ENCODE data around the gene PROSER2. TPM values are rescaled to one million over a fixed set of nuclear protein-coding genes. Genes with fewer than 3 reads are reported as not detected.

PROSER2 gene
- polyA plus RNA-seq, 1 donor (not counting 4 experiments of a cell fraction or from before 2014, with no cell fraction given), result 10.2 TPM

DNA sequence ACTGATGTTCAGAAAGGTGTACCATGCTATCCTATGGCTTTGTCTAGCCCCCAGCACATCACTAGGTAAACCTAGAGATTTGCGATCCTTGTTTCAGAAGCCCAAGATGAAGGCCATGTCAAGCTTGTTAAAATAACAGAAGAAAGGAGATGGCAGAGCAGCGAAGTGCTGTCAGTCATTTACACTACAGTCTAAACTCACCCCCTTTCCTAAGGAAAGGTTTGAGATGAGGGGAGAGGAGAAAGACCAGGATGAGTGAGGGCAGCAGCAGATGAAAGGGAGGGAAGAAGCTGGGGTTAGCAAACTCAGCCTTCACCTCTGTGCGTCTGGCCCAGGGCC lies 74.8 kb downstream of the PROSER2 start:
- FAIRE-seq, result no peak
- H3K4me1 ChIP-seq (ENCODE audit: control insufficient read depth, extremely low read depth, insufficient read depth, low read length), result peaks cover 16% of the 10 kb centered on the region
- peak overlapping the region; percentile 38 for H3K27ac ChIP-seq (ENCODE audit: control insufficient read depth, insufficient read depth, low read length)
- TF ChIP-seq EZH2 (IDR thresholded peaks at IDR 0.05; ENCODE audit: low read length), result no peak
- TF ChIP-seq, protein P1, sequence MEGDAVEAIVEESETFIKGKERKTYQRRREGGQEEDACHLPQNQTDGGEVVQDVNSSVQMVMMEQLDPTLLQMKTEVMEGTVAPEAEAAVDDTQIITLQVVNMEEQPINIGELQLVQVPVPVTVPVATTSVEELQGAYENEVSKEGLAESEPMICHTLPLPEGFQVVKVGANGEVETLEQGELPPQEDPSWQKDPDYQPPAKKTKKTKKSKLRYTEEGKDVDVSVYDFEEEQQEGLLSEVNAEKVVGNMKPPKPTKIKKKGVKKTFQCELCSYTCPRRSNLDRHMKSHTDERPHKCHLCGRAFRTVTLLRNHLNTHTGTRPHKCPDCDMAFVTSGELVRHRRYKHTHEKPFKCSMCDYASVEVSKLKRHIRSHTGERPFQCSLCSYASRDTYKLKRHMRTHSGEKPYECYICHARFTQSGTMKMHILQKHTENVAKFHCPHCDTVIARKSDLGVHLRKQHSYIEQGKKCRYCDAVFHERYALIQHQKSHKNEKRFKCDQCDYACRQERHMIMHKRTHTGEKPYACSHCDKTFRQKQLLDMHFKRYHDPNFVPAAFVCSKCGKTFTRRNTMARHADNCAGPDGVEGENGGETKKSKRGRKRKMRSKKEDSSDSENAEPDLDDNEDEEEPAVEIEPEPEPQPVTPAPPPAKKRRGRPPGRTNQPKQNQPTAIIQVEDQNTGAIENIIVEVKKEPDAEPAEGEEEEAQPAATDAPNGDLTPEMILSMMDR (optimal IDR thresholded peaks at IDR 0.05 in 1 of 3, IDR thresholded peaks at IDR 0.05 in 1 of 3, conservative IDR thresholded peaks at IDR 0.05 in 1 of 3; ENCODE audit: extremely low read depth in 1 of 3, insufficient read depth in 2 of 3, low read length in 3 of 3), result no peak
- no peaks in the 10 kb centered on the region for H3K9me1 ChIP-seq (ENCODE audit: control insufficient read depth, extremely low read depth, insufficient read depth, low read length)
- no peaks in the 10 kb centered on the region for H3K36me3 ChIP-seq (ENCODE audit: control insufficient read depth in 2 of 2, extremely low read depth in 1 of 2, insufficient read depth in 2 of 2, low read length in 2 of 2)
- no peak overlapping the region for H3K4me3 ChIP-seq (ENCODE audit: control insufficient read depth in 2 of 3, extremely low read depth in 1 of 3, insufficient read depth in 2 of 3, low read depth in 1 of 3, low read length in 3 of 3)
- DNase-seq (ENCODE audit: low read depth, low spot score), result no peak
- no peaks in the 10 kb centered on the region for H3K79me2 ChIP-seq (ENCODE audit: control insufficient read depth, insufficient read depth, low read length)
- H4K20me1 ChIP-seq (ENCODE audit: control insufficient read depth, extremely low read depth, insufficient read depth, low read length), result no peaks in the 10 kb centered on the region
- peak overlapping the region; percentile 35 for H3K9ac ChIP-seq (ENCODE audit: control insufficient read depth, extremely low read depth, insufficient read depth, low read length)
- H3K4me2 ChIP-seq (ENCODE audit: control insufficient read depth, extremely low read depth, insufficient read depth, low read depth, low read length), result peak overlapping the region; percentile 36
- H3K27me3 ChIP-seq (ENCODE audit: control insufficient read depth, extremely low read depth, insufficient read depth, low read length), result no peaks in the 10 kb centered on the region
- H2AFZ ChIP-seq (ENCODE audit: control insufficient read depth, low read length), result peak overlapping the region; percentile 25
- dilution Hi-C loops (cut with MboI; ENCODE audit: extremely low pct_ligation_motif_present, low sequenced_read_pairs), result no loop called here
- H3K9me3 ChIP-seq (ENCODE audit: control insufficient read depth, low read depth, low read length), result no peaks in the 10 kb centered on the region

- no peak overlapping the region for H3K4me3 ChIP-seq (ENCODE audit: control insufficient read depth in 2 of 3, extremely low read depth in 1 of 3, insufficient read depth in 2 of 3, low read depth in 1 of 3, low read length in 3 of 3)
- no peaks in the 10 kb centered on the region for H3K9me3 ChIP-seq (ENCODE audit: control insufficient read depth, low read depth, low read length)
- peak overlapping the region; percentile 20 for H2AFZ ChIP-seq (ENCODE audit: control insufficient read depth, low read length)
- no peaks in the 10 kb centered on the region for H3K9me1 ChIP-seq (ENCODE audit: control insufficient read depth, extremely low read depth, insufficient read depth, low read length)
- peaks cover 16% of the 10 kb centered on the region for H3K4me1 ChIP-seq (ENCODE audit: control insufficient read depth, extremely low read depth, insufficient read depth, low read length)
- TF ChIP-seq EZH2 (IDR thresholded peaks at IDR 0.05; ENCODE audit: low read length), result no peak
- TF ChIP-seq, protein P1 (optimal IDR thresholded peaks at IDR 0.05 in 1 of 3, IDR thresholded peaks at IDR 0.05 in 1 of 3, conservative IDR thresholded peaks at IDR 0.05 in 1 of 3; ENCODE audit: extremely low read depth in 1 of 3, insufficient read depth in 2 of 3, low read length in 3 of 3), result no peak
- peak overlapping the region; percentile 38 for H3K27ac ChIP-seq (ENCODE audit: control insufficient read depth, insufficient read depth, low read length)
- peak overlapping the region; percentile 0 for H3K9ac ChIP-seq (ENCODE audit: control insufficient read depth, extremely low read depth, insufficient read depth, low read length)
- DNase-seq (ENCODE audit: low read depth, low spot score) (no peak), FAIRE-seq (peak; percentile 98)
- H3K27me3 ChIP-seq (ENCODE audit: control insufficient read depth, extremely low read depth, insufficient read depth, low read length), result no peaks in the 10 kb centered on the region
- no peaks in the 10 kb centered on the region for H3K36me3 ChIP-seq (ENCODE audit: control insufficient read depth in 2 of 2, extremely low read depth in 1 of 2, insufficient read depth in 2 of 2, low read length in 2 of 2)
- no peaks in the 10 kb centered on the region for H3K79me2 ChIP-seq (ENCODE audit: control insufficient read depth, insufficient read depth, low read length)
- dilution Hi-C loops (cut with MboI; ENCODE audit: extremely low pct_ligation_motif_present, low sequenced_read_pairs), result no loop called here
- H4K20me1 ChIP-seq (ENCODE audit: control insufficient read depth, extremely low read depth, insufficient read depth, low read length), result no peaks in the 10 kb centered on the region
- peak overlapping the region; percentile 36 for H3K4me2 ChIP-seq (ENCODE audit: control insufficient read depth, extremely low read depth, insufficient read depth, low read depth, low read length)
Measured at GRCh38 chr10:11898372-11899066, 75.4 kb downstream of the PROSER2 start.
